Stimulated activated CD4-positive, alpha-beta T cell treated with anti-CD3 and anti-CD28 coated beads, Interleukin-4, amount 100 ng/mL, for 48 hours (primary cell): Measurements from ENCODE around the gene SLC35F4.

Source experiments
- DNase-seq, 2 donors: peaks; one replicate each; pipeline ENCODE4 v3.0.0-alpha.2; 2020; ENCODE audit warnings: low read depth in 2 of 2

SLC35F4 gene

DNA sequence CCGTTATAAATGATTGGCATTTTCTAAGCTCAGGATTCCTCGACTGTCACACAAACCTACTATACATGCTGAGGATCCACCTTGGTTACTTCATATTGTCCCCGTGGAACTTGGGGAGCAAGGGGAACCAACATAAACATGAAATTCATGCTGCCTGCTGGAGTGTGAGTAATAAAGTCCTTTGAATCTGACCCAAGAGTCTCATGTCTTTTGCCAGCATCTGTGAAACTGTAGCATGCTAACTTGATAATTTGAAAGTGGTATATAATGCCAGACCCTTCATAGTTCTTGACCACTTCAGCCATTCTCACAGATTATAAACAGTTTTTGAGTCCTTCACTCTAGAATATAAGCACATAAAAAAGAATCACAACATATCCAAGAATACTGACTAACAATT, 17.1 kb downstream of the SLC35F4 start:
- no peak for DNase-seq

- DNase-seq, result no peak
Measured at GRCh38 chr14:57848353-57848752, 17.5 kb downstream of the SLC35F4 start.

DNA sequence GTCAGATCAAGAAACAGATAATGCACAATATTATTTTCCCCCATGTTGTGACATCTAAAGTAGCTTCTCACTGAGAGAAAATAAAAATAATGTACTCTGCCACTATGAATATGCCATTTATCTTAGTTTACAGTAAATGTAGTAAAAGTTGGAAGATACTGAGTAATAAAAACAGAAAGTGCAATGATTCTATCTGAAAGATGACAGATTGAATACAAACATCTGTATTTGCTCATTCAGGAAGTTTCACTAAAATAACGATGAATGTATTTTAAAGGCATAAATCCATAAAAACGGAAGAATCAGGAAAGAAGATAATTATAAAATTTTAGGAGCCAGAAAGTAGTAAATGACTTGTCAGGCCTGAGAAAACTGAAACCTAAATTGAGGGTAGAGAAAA, 18.2 kb downstream of the SLC35F4 start:
- DNase-seq, result no peak

DNA sequence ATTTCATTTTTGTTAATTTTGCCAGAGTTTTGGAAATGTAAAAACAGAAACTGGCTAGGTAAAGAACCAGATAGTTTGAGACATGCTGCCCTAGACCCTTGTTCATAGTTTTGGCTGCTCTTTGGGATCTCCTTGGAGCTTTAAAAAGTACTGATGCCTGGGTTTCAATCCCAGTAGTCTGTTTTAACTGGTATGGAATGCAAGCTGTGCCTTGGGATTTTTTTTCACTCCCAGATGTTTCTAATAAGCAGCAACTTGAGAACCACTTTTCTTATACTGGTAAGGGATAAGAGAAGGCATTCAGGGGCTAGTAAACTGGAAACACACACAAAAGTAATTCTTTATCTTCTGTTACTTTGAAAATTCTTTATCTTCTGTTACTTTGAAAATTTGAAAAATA, 18.8 kb downstream of the SLC35F4 start:
- DNase-seq, result no peak

DNA sequence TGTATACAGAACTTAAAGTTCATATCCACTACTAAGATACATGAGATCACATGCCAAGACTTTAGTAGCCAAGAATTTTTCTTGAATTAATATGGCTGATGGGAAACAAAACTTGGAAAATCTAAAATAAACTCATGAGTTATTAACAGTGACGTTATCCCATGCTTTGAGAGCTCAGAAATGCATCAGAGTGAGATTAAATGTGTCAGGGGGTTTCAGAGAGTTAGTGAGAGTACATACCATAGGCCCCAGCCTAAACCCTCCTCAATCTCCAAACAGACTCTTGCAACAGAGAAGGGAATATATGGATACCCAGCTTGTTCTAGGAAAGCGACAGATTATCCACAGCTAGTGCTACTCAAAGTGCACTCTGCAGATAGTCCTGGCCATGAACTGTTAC, 19.3 kb downstream of the SLC35F4 start:
- no peak for DNase-seq

DNA sequence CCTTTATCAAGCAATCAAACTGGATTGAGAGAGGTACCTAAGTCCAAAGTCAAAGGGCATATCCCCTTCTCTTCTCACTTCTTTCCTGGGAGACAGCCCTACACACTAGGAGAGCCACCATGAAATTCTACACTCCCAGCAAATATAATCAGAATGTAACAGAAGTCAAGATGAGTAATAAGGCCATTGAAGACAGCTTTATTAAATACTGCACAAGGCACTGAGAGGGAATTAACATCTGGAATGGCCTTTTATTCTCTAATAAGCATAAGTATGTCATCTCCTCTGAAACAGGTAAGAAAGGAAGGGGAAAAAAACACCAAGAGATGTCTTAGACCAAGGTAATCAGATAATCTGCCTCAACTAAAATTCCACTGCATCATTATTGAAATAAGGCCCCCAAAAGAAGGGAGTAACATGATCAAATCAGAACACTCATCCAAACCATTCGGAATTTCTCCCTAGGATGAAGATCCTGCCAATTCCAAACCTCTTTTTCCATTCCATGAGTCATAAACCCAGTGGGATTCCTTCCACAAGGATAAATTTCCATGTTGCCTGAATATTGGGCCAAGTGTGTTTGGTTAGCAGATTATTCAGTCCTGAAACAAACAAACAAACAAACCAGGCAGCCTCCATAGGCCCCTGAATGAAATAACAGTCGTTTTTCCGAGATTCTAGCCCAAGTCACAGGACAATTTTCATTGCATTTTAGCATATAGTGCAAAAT, 19.9 kb downstream of the SLC35F4 start:
- no peak for DNase-seq

DNA sequence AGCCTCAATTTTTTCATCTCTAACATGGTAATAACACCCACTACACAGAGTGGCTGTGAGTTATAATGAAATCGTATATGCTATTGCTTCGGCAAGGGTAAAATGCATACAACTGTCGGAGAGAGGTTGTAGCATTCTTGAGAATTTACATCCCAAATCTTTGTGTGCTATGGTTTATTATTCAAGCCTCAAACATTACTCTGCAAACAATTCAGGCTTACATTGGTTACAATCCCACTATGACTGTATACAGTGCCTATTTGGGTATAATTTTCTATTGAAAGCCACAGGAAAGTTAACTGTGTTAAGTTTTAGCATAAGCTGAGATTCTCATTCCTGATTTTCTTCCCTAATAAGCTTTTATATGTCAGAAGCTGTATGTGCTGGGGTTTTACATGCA, 20.6 kb downstream of the SLC35F4 start:
- no peak for DNase-seq

- DNase-seq, result no peak
Measured at GRCh38 chr14:57837267-57837666, 28.6 kb downstream of the SLC35F4 start.

DNA sequence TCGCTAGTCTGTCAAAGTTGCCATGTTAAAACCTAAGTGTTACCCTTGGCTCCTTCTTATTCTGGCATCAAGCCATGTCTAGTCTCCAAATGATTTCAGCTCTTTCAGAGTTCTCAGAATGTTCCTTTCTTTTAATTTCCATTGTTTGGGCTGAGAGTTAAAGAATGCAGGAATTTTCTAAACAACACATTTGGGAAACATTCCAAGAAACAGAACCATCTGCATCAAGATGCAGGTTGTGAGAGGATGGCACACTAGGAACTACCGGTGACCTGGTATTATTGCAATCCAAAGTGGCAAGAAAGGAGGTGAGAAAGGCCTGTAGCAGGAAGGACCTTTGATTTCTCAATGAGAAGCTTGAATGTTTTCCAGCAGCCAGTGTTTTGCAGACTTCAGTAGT, 30.1 kb downstream of the SLC35F4 start:
- no peak for DNase-seq

GRCh38 chr14:57834961-57835360, 30.9 kb downstream of the SLC35F4 start:
- no peak for DNase-seq

DNA sequence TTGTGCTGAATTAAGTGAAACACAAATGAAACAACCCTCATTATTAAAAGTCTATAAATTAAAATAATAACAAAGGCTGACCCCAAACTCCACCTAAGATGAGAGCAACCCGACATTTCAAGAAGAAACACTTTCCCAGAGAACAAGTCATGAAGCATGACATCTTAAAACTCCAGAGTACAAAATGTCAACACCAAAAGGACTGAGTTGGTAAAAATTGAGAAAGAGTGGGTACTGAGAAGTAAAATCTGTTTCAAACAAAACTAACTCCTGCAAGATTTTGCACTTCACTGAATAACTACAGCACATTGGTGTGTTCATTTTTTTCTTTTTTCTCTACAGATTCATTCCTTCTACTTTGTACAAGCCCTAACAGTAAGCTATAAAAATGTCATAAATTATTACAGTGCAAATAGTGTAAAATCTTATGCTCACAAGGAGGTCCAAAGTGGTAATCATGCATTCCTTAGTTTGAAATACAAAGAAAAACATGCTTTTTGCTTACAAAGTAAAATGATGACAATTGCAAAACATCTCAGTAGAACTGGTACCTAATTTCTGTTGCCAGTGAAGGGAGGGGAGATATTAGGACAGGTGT, 31.8 kb downstream of the SLC35F4 start:
- DNase-seq, result no peak

DNA sequence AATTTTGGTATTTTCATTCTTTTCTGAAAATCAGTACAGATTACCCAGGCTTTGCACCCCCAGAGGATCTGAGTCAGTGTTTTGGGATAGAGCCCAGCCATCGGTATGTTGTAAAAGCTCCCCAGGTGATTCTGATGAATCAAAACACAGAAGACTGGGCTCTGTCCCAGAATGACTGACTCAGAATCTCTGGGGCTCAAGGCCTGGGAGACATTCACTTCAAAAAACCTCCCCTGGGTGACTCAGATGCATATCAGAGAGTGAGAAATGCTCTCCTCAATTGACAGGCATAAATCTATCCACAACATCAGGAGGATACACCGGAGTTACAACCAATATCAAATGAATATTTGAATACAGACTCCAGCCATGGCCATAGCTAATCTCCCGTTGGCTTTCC, 32.6 kb downstream of the SLC35F4 start:
- no peak for DNase-seq

DNA sequence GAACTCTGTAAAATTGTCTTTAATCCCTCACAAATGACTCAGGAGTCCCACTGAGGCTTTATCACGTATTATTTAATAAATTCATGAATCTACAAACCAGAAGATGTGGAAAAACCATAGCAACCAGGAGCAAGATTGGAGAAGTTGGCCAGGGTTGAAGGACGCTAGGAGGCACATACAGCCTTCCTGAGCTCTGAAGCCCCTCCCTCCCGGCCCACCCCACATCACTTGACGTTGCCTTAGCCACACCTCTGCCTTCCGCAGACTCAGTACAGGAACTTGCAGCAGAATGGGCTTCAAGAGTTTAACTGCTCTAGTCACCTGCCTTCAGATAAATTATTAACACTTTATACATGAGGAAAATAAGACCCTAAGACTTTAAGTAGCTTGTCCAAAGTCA, 33.9 kb downstream of the SLC35F4 start:
- DNase-seq, result no peak

DNA sequence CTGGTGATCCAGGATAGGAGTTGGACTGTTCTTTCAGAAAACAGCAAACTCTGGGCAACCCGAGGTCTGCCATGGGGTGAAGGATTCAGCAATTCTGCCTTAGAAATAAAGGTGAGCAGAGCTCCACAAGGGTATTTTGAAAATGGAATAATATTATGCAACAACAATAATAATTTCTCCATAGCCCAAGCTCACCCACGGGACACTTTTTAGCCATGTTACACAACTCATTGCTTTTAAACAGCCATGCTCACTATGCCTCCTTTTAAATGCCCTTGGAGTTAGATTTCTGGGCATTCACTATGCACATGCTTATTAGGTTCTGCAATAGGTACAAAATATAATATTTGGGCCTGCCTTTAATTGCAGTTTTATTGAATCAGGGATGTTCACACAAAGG, 37.2 kb downstream of the SLC35F4 start:
- DNase-seq, result no peak

GRCh38 chr14:57823015-57823660, 42.8 kb downstream of the SLC35F4 start:
- no peak for DNase-seq

DNA sequence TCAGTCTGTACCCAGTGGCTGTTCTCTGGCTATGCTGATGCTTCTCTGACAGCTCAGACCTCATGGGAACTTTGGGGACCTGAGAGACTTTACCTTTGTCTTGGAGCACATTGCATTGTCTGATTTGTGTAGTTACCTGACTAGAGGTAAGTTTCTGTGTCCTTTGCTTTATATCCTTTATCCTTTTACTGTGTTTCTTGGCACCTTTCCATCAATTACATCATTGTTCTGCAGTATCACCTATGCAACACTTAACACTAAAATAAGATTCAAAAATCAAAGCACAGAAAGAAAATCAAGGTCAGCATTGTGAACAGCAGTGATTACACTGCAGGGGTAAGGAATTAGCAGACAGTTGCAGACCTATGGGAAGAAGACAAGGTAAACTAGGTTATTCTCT, 43.8 kb downstream of the SLC35F4 start:
- DNase-seq, result no peak

DNA sequence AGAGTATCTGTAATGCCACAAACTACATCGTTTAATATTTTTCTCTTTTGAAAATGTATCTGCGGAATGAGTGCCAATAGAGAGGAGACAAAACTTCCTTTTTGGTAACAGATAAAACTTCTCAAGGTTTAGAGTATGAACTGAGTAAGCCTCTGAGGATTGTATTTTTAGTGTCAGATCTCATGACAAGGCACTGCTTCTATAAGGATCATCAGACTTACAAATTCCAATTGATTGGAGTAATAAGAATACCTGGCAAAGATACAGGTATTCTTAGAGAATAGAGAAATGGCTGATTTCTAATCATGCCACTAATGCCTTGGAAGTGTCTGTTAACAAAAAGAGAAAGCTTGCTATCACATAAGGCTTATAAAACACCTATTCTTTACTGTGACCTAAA, 45.3 kb downstream of the SLC35F4 start:
- DNase-seq, result no peak

- DNase-seq, result no peak
Measured at GRCh38 chr14:57818511-57818910, 47.4 kb downstream of the SLC35F4 start.

DNA sequence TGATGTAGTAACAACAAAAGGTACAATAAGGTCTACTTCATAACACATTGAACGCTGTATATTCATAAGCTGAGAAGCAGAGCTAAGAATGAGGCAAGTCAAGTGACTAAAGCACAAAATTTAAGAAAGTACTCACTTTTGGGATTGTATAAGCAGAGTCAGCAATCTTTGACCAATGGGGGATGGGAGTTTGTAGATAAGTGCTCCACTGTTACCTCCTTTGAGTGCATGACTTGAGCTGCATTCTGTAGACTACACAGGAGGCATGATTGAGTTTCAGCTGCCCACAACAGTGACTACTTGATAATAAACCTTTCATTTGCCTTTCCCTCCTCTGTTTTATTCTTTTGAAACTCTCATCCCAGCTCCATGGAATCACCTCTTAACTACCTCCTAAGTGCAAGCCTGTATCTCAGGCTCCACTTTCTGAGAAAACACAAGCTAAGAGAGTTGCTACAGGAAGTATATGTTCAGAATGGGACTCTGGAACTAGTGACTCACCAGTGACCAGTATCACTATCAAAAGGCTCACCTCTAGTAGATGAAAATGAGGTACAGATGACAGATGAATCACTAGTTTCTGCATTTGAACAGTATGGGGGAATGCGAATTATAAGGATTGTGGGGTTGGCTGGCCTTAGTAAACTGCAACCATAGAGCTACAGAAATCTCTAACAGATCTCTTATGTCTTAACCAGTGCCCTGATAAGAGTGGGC, 49.2 kb downstream of the SLC35F4 start:
- DNase-seq, result no peak

DNA sequence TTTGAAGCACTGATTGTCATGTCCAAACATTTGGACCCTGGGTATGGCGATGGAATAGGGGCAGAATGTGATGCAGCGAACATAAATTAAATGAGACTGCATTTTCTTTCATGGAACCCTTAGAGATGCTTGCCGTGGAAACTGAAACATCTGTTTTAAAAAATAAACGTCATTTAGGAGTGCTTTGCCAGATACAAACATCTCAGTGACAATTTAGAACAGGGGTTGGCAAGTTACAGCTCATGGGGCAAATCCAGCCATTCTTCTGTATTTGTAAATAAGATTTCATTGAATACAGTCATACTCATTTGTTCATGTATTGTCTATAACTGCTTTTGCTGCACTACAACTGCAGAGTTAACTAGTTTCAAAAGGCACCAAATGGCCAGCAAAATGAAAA, 51.2 kb downstream of the SLC35F4 start:
- DNase-seq, result no peak

DNA sequence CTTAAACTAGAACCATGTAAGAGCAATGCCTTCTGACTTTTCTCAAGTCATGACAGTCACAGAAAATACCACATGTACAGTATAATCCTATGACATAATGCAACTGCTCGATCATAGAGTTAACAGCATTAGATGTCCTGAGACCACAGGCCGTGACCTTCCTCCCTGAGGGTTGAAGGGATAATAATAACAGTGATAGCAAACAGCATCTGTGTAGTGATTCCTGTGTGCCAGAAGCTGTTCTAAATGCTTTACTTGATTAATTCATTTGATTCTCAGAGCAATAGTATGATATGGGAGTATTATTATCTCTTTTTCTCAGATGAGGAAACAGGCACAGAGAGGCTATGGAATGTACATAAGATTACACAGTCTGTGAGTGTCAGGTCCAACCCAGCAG, 53.2 kb downstream of the SLC35F4 start:
- no peak for DNase-seq

- no peak for DNase-seq
Measured at GRCh38 chr14:57811998-57812546, 53.8 kb downstream of the SLC35F4 start.
